ENCODE measurements around the gene PHACTR1. TPM values are rescaled to one million over a fixed set of nuclear protein-coding genes. Genes with fewer than 3 reads are reported as not detected.
"Not testable (repeated sequence)": the region's sequence is repeated elsewhere in the genome, so short reads cannot be mapped to it uniquely, and the experiment has no call there.

Gene PHACTR1
- total RNA-seq, 1 donor from 2014 or later = 8.4 TPM

- H3K27me3 ChIP-seq = no peaks in the 10 kb centered on the region
Observed at GRCh38 chr6:13119549-13119948, 403.0 kb downstream of the PHACTR1 start.

GRCh38 chr6:13120483-13121482, 404.2 kb downstream of the PHACTR1 start:
- Histone ChIP-seq H3K36me3 (no peaks in the 10 kb centered on the region), H3K4me3 (no peak overlapping the region), H3K27me3 (no peaks in the 10 kb centered on the region), H3K9me3 (no peaks in the 10 kb centered on the region), H3K27ac (no peak overlapping the region), H3K4me1 (peaks cover 3 to 23% of the 10 kb centered on the region in 2 donors)
- TF ChIP-seq CTCF (IDR thresholded peaks at IDR 0.05) = no peak
- intact Hi-C loops (cut with DNase I) = no loop called here
- DNase-seq (ENCODE audit: low spot score in 2 of 2) = no peak

More at GRCh38 chr6:13119549-13119948, 403.0 kb downstream of the PHACTR1 start:
- H3K4me3 ChIP-seq = no peak overlapping the region
- intact Hi-C loops (cut with DNase I) = no loop called here
- no peak overlapping the region for H3K27ac ChIP-seq
- H3K36me3 ChIP-seq = no peaks in the 10 kb centered on the region
- no peaks in the 10 kb centered on the region for H3K9me3 ChIP-seq
- H3K4me1 ChIP-seq = peaks cover 7 to 34% of the 10 kb centered on the region in 2 donors
- no peak for DNase-seq (ENCODE audit: low spot score in 2 of 2)
- no peak for TF ChIP-seq CTCF (IDR thresholded peaks at IDR 0.05)

GRCh38 chr6:13124131-13124530, 407.6 kb downstream of the PHACTR1 start:
- no peak for DNase-seq (ENCODE audit: low spot score in 2 of 2)
- Histone ChIP-seq H3K9me3 (no peaks in the 10 kb centered on the region), H3K36me3 (no peaks in the 10 kb centered on the region), H3K4me3 (no peak overlapping the region), H3K27me3 (no peaks in the 10 kb centered on the region), H3K4me1 (peaks cover 0 to 12% of the 10 kb centered on the region in 2 donors), H3K27ac (no peak overlapping the region)
- no peak for TF ChIP-seq CTCF (IDR thresholded peaks at IDR 0.05)
- intact Hi-C loops (cut with DNase I) = no loop called here

GRCh38 chr6:13125841-13126240, 409.3 kb downstream of the PHACTR1 start:
- DNase-seq (ENCODE audit: low spot score in 2 of 2) = no peak
- Histone ChIP-seq H3K27ac (no peak overlapping the region), H3K36me3 (no peaks in the 10 kb centered on the region), H3K4me3 (no peak overlapping the region), H3K4me1 (no peaks in the 10 kb centered on the region), H3K9me3 (no peaks in the 10 kb centered on the region), H3K27me3 (no peaks in the 10 kb centered on the region)
- no peak for TF ChIP-seq CTCF (IDR thresholded peaks at IDR 0.05)
- intact Hi-C loops (cut with DNase I) = no loop called here

GRCh38 chr6:13131935-13132661, 415.5 kb downstream of the PHACTR1 start:
- Histone ChIP-seq H3K4me3 (no peak overlapping the region), H3K27ac (no peak overlapping the region), H3K9me3 (no peaks in the 10 kb centered on the region), H3K27me3 (no peaks in the 10 kb centered on the region), H3K36me3 (no peaks in the 10 kb centered on the region), H3K4me1 (peaks cover 0 to 13% of the 10 kb centered on the region in 2 donors)
- no peak for TF ChIP-seq CTCF (IDR thresholded peaks at IDR 0.05)
- no peak for DNase-seq (ENCODE audit: low spot score in 2 of 2)
- intact Hi-C loops (cut with DNase I) = no loop called here

- H3K36me3 ChIP-seq; H3K27me3 ChIP-seq; H3K9me3 ChIP-seq; DNase-seq (ENCODE audit: low spot score in 2 of 2); H3K4me3 ChIP-seq; intact Hi-C loops (cut with DNase I); H3K27ac ChIP-seq: not testable (repeated sequence)
- peaks cover 0 to 18% of the 10 kb centered on the region in 2 donors for H3K4me1 ChIP-seq
Observed at GRCh38 chr6:13133894-13134293, 417.3 kb downstream of the PHACTR1 start.

Measured in ascending aorta (tissue), 2 donors.